H1 (cell line): Measurements from ENCODE around the gene LAD1. TPM values are rescaled to one million over a fixed set of nuclear protein-coding genes. Genes with fewer than 3 reads are reported as not detected.
A peak's percentile ranks its signal among the peaks of the same experiment; 100 is the strongest.

Experiments used
- CTCF ChIA-PET: fragments of 300-600 bp; sonication (Branson Sonifier 250); formaldehyde crosslinking; loops from one replicate; lab custom pipeline; 2021; ENCODE audit not compliant: partially characterized antibody; lab: Charles Lee
- POLR2A ChIA-PET: fragments of 300-600 bp; sonication (Branson Sonifier 250); formaldehyde crosslinking; loops from one replicate; lab custom pipeline; 2021; ENCODE audit warnings: inconsistent platforms; ENCODE audit not compliant: partially characterized antibody; lab: Charles Lee
- DNase-seq, 2 experiments: peaks; one replicate each; pipeline versions ENCODE4 v3.0.0 to v3.0.0-alpha.2; 2010 to 2022; ENCODE audit warnings: low spot score in 2 of 2, low read depth in 1 of 2, mixed read lengths in 1 of 2
- FAIRE-seq: peaks from 2 replicates; lab custom pipeline; 2011; peaks lifted over from hg19 to GRCh38; lab: Jason Lieb, UNC
- H2AFZ ChIP-seq: 2 replicates; pipeline ENCODE4 v1.8.1; 2012; ENCODE audit warnings: low read length, inconsistent platforms
- H2AK5ac ChIP-seq: 2 replicates; pipeline ENCODE4 v1.6.1; 2013; ENCODE audit warnings: low read depth, low read length
- H2BK120ac ChIP-seq: replicated peaks from 2 replicates; pipeline ENCODE3; 2013; ENCODE audit warnings: low read depth, low read length, inconsistent platforms
- H2BK12ac ChIP-seq: 2 replicates; pipeline ENCODE4 v1.6.1; 2013; ENCODE audit warnings: low read depth, low read length
- H2BK15ac ChIP-seq: 2 replicates; pipeline ENCODE4 v1.6.1; 2013; ENCODE audit warnings: low read length
- H2BK20ac ChIP-seq: 2 replicates; pipeline ENCODE4 v1.6.1; 2013; ENCODE audit warnings: low read length
- H2BK5ac ChIP-seq: 2 replicates; pipeline ENCODE4 v1.6.1; 2013; ENCODE audit warnings: low read depth, low read length
- H3K14ac ChIP-seq: 2 replicates; pipeline ENCODE4 v1.6.1; 2013; ENCODE audit warnings: inconsistent platforms; ENCODE audit not compliant: insufficient read length
- H3K18ac ChIP-seq: 2 replicates; pipeline ENCODE4 v1.6.1; 2013; ENCODE audit warnings: low read length; ENCODE audit errors: extremely low read depth
- H3K23ac ChIP-seq: 2 replicates; pipeline ENCODE4 v1.6.1; 2013; ENCODE audit warnings: inconsistent platforms; ENCODE audit not compliant: insufficient read length
- H3K23me2 ChIP-seq: 2 replicates; pipeline ENCODE4 v1.6.1; 2013; ENCODE audit warnings: low read depth, low read length
- H3K27ac ChIP-seq: 2 replicates; pipeline ENCODE4 v1.6.1; 2011; ENCODE audit warnings: low read depth, low read length, inconsistent platforms
- H3K27me3 ChIP-seq, 4 experiments: replicated peaks in 1 of 4; 1 replicate in 1 of 4; 2 replicates in 3 of 4; pipeline versions ENCODE4 v1.6.1 to v1.8.1; 2011 to 2013; ENCODE audit warnings: low read length in 3 of 4, mild to moderate bottlenecking in 3 of 4, inconsistent platforms in 2 of 4, mixed read lengths in 2 of 4, moderate library complexity in 1 of 4; ENCODE audit not compliant: control insufficient read depth in 3 of 4, insufficient read depth in 3 of 4; ENCODE audit errors: extremely low read depth in 1 of 4
- H3K36me3 ChIP-seq, 4 experiments: 2 replicates each; pipeline versions ENCODE4 v1.6.1 to v1.8.1; 2011 to 2013; ENCODE audit warnings: mild to moderate bottlenecking in 4 of 4, low read length in 3 of 4, moderate library complexity in 2 of 4, control low read depth in 1 of 4, inconsistent platforms in 1 of 4; ENCODE audit not compliant: insufficient read depth in 4 of 4, control insufficient read depth in 2 of 4
- H3K4ac ChIP-seq: replicated peaks from 2 replicates; pipeline ENCODE3; 2013; ENCODE audit warnings: low read length, low read depth, mixed read lengths, inconsistent platforms; ENCODE audit not compliant: insufficient read length
- H3K4me1 ChIP-seq, 4 experiments: replicated peaks in 1 of 4; 1 replicate in 1 of 4; 2 replicates in 3 of 4; pipeline versions ENCODE4 v1.6.1 to v1.8.1; 2011 to 2013; ENCODE audit warnings: low read length in 3 of 4, inconsistent platforms in 2 of 4, mixed read lengths in 1 of 4; ENCODE audit not compliant: insufficient read depth in 4 of 4, control insufficient read depth in 3 of 4
- H3K4me2 ChIP-seq, 2 experiments: 2 replicates each; pipeline versions ENCODE4 v1.6.1 to v1.8.1; 2011 to 2013; ENCODE audit warnings: low read depth in 2 of 2, low read length in 2 of 2, control low read depth in 1 of 2, inconsistent platforms in 1 of 2, mild to moderate bottlenecking in 1 of 2; ENCODE audit not compliant: insufficient read depth in 1 of 2
- H3K4me3 ChIP-seq, 4 experiments: fragments of 200-600, 300-600 bp in 1 of 4; sonication (generic), shearing (Covaris generic), sonication (Bioruptor Twin) in 1 of 4; 2 replicates each; pipeline versions ENCODE4 v1.5.1 to v1.8.1; 2011 to 2016; ENCODE audit warnings: low read length in 4 of 4, low read depth in 3 of 4, control low read depth in 2 of 4, inconsistent platforms in 2 of 4, mild to moderate bottlenecking in 2 of 4, mixed read lengths in 1 of 4, moderate library complexity in 1 of 4; ENCODE audit not compliant: insufficient read depth in 2 of 4; ENCODE audit errors: extremely low read depth in 1 of 4
- H3K56ac ChIP-seq: replicated peaks from 2 replicates; pipeline ENCODE3; 2013; ENCODE audit warnings: low read depth, mild to moderate bottlenecking, mixed read lengths, low read length, inconsistent platforms; ENCODE audit not compliant: insufficient read length
- H3K79me1 ChIP-seq: 2 replicates; pipeline ENCODE4 v1.6.1; 2013; ENCODE audit warnings: low read depth, low read length, control low read depth
- H3K79me2 ChIP-seq, 2 experiments: 2 replicates each; pipeline versions ENCODE4 v1.6.1 to v1.8.1; 2012 to 2013; ENCODE audit warnings: low read length in 2 of 2, mild to moderate bottlenecking in 2 of 2, inconsistent platforms in 1 of 2; ENCODE audit not compliant: insufficient read depth in 2 of 2, control insufficient read depth in 1 of 2
- H3K9ac ChIP-seq, 4 experiments: replicated peaks in 1 of 4; 1 replicate in 1 of 4; 2 replicates in 3 of 4; pipeline versions ENCODE4 v1.6.1 to v1.8.1; 2011 to 2013; ENCODE audit warnings: low read depth in 3 of 4, low read length in 3 of 4, control low read depth in 2 of 4, mild to moderate bottlenecking in 2 of 4, moderate library complexity in 2 of 4, inconsistent platforms in 1 of 4; ENCODE audit errors: extremely low read depth in 1 of 4
- H3K9me3 ChIP-seq, 2 experiments: 2 replicates each; pipeline versions ENCODE4 v1.6.1 to v1.8.1; 2012 to 2013; ENCODE audit warnings: mild to moderate bottlenecking in 2 of 2, moderate library complexity in 2 of 2, control low read depth in 1 of 2, inconsistent platforms in 1 of 2, low read depth in 1 of 2, low read length in 1 of 2, mixed read lengths in 1 of 2; ENCODE audit not compliant: insufficient read depth in 2 of 2
- H4K20me1 ChIP-seq, 2 experiments: replicated peaks in 1 of 2; 2 replicates each; pipeline versions ENCODE3 to v1.8.1; 2011 to 2013; ENCODE audit warnings: inconsistent platforms in 2 of 2, low read length in 2 of 2, mild to moderate bottlenecking in 1 of 2; ENCODE audit not compliant: insufficient read depth in 2 of 2, control insufficient read depth in 1 of 2
- H4K5ac ChIP-seq: 2 replicates; pipeline ENCODE4 v1.6.1; 2013; ENCODE audit warnings: low read length, low read depth, mixed read lengths, inconsistent platforms; ENCODE audit not compliant: insufficient read length
- H4K8ac ChIP-seq: 2 replicates; pipeline ENCODE4 v1.8.0; 2013; ENCODE audit warnings: mild to moderate bottlenecking, moderate library complexity, low read length, inconsistent platforms; ENCODE audit not compliant: insufficient read depth; ENCODE audit errors: extremely low read depth
- H4K91ac ChIP-seq: replicated peaks from 2 replicates; pipeline ENCODE3; 2013; ENCODE audit warnings: low read length, mixed read lengths, inconsistent platforms; ENCODE audit not compliant: insufficient read length
- CBX8 ChIP-seq: fragments of 300-800, 300-1000 bp; sonication (generic); IDR thresholded peaks from 2 replicates; pipeline ENCODE4 v1.7.1; 2016; ENCODE audit warnings: low read depth, low read length, borderline replicate concordance
- CEBPB ChIP-seq: IDR thresholded peaks from 2 replicates; pipeline ENCODE4 v1.6.1; 2012; ENCODE audit warnings: low read depth, low read length
- EZH2 ChIP-seq: fragments of 200-600 bp; sonication (generic); IDR thresholded peaks from 2 replicates; pipeline ENCODE4 v1.7.1; 2012; ENCODE audit warnings: low read depth, mild to moderate bottlenecking, moderate library complexity, low read length, inconsistent platforms; ENCODE audit not compliant: severe bottlenecking
- GABPA ChIP-seq: IDR thresholded peaks from 2 replicates; pipeline ENCODE4 v1.6.1; 2011; ENCODE audit warnings: mild to moderate bottlenecking, low read length, moderate library complexity, borderline replicate concordance; ENCODE audit not compliant: insufficient read depth
- HDAC6 ChIP-seq: IDR thresholded peaks from one replicate; pipeline ENCODE4 v1.7.1; 2012; ENCODE audit warnings: low read depth, mild to moderate bottlenecking, inconsistent platforms, low read length, moderate library complexity
- NANOG ChIP-seq: IDR thresholded peaks from 2 replicates; pipeline ENCODE4 v1.6.1; 2011; ENCODE audit warnings: low read length, low read depth, mild to moderate bottlenecking, inconsistent platforms; ENCODE audit not compliant: insufficient read depth, poor library complexity, severe bottlenecking
- POLR2A ChIP-seq, 2 experiments: IDR thresholded peaks; 1 replicate in 1 of 2; 2 replicates in 1 of 2; pipeline ENCODE4 v1.6.1; 2011; ENCODE audit warnings: low read depth in 2 of 2, low read length in 2 of 2, mild to moderate bottlenecking in 2 of 2; ENCODE audit errors: control extremely low read depth in 1 of 2
- POU5F1 ChIP-seq: IDR thresholded peaks from 2 replicates; pipeline ENCODE4 v1.6.1; 2011; ENCODE audit warnings: low read depth, mild to moderate bottlenecking, low read length, moderate library complexity
- RAD21 ChIP-seq, 2 experiments: IDR thresholded peaks in 1 of 2; conservative IDR thresholded peaks in 1 of 2; 2 replicates each; pipeline ENCODE4 v1.6.1; 2011; ENCODE audit warnings: low read depth in 2 of 2, low read length in 2 of 2, improper control_type of control experiment in 1 of 2, inconsistent platforms in 1 of 2, mild to moderate bottlenecking in 1 of 2, moderate library complexity in 1 of 2
- SAP30 ChIP-seq: fragments of 300-600 bp; sonication (generic); IDR thresholded peaks from 2 replicates; pipeline ENCODE4 v1.7.1; 2012; ENCODE audit warnings: low read length, moderate library complexity, mild to moderate bottlenecking, inconsistent platforms; ENCODE audit not compliant: insufficient read depth, insufficient replicate concordance
- SIN3A ChIP-seq, 2 experiments: IDR thresholded peaks in 1 of 2; conservative IDR thresholded peaks in 1 of 2; 2 replicates each; pipeline ENCODE4 v1.6.1; 2011 to 2012; ENCODE audit warnings: low read length in 2 of 2, improper control_type of control experiment in 1 of 2, low read depth in 1 of 2, mild to moderate bottlenecking in 1 of 2
- SP2 ChIP-seq: IDR thresholded peaks from 2 replicates; pipeline ENCODE4 v1.6.1; 2012; ENCODE audit warnings: mild to moderate bottlenecking, low read length, inconsistent platforms
- TAF1 ChIP-seq: IDR thresholded peaks from 2 replicates; pipeline ENCODE4 v1.6.1; 2011; ENCODE audit warnings: mild to moderate bottlenecking, low read depth, low read length
- WGBS, 2 experiments: shearing (Covaris generic) in 1 of 2; methylation state at CpG; one replicate each; pipeline versions ENCODE4 v1.1.6 to v1.1.7; 2013 to 2015; ENCODE audit warnings: low lambda C conversion rate in 2 of 2, mixed read lengths in 2 of 2, inconsistent platforms in 1 of 2, low coverage in 1 of 2, missing lambda C conversion rate in 1 of 2; ENCODE audit not compliant: insufficient replicate concordance in 2 of 2, insufficient coverage in 1 of 2, insufficient read length in 1 of 2; ENCODE audit errors: extremely low coverage in 1 of 2, missing lambda C conversion rate in 1 of 2; 5-methylcytosine and 5-hydroxymethylcytosine counted together
- polyA plus RNA-seq, 7 experiments: library from polyadenylated mRNA; depleted of rRNA in 3 of 7; stranded (reverse) in 5 of 7; unstranded in 2 of 7; fragments of >200 nt in 5 of 7; fragments of 200-250 nt in 2 of 7; gene quantifications; 1 replicate in 5 of 7; 2 replicates in 1 of 7; 4 replicates in 1 of 7; pipeline versions ENCODE4 v1.2.1 to v1.2.3, GENCODE V29; 2011 to 2013; ENCODE audit warnings: missing spikeins in 2 of 7, mixed read lengths in 2 of 7
- total RNA-seq: library from RNA; stranded (reverse); fragmentation: NEBNext Ultra II Directional; extraction: Animal tissue kit (Norgen Biotek cat#: 25700); gene quantifications from 2 replicates; pipeline ENCODE4 v1.2.1, GENCODE V29; 2021

The LAD1 gene
- total and polyA plus RNA-seq, 2 of the 8 experiments (the other 6 are each of a cell fraction or from before 2014, with no cell fraction given), result 9.3 to 32.8 TPM

- peak; percentile 34 to 86 for DNase-seq
- 15% methylated on average over 4 of the region's 6 CpGs; no CpG with 5 or more reads in 1 of the 2 experiments for WGBS, 2 experiments
- Histone ChIP-seq H3K27ac (no peak overlapping the region), H2BK15ac (peak overlapping the region; percentile 90; the same call in 1 of the 2 replicates), H3K14ac (no peak overlapping the region), H3K4me2 (peak overlapping the region; percentile 22 to 50), H3K23me2 (no peaks in the 10 kb centered on the region), H2BK5ac (peak overlapping the region; percentile 50; the same call in 1 of the 2 replicates), H3K23ac (no peak overlapping the region), H3K27me3 (0 out of 7 replicates have a peak, but pooled peaks cover 0 to 3% (median 0%) of the 10 kb centered on the region in 4 experiments), H3K4me3 (peak overlapping the region in 1 of 4 experiments; percentile 37; a peak in 2 of 8 replicates), H2BK20ac (peak overlapping the region; percentile 91; the same call in 1 of the 2 replicates), H3K9me3 (no peaks in the 10 kb centered on the region), H2AFZ (peak overlapping the region; percentile 83), H4K20me1 (no peaks in the 10 kb centered on the region), H2AK5ac (no peak overlapping the region), H2BK120ac (no peak overlapping the region), H3K18ac (peak overlapping the region; percentile 89; the same call in 1 of the 2 replicates), H3K4me1 (peaks cover 8 to 25% (median 12%) of the 10 kb centered on the region in 4 experiments), H3K4ac (no peak overlapping the region), H3K56ac (no peak overlapping the region), H3K79me1 (no peaks in the 10 kb centered on the region), H4K8ac (no peak overlapping the region), H4K5ac (no peak overlapping the region), H3K36me3 (no peaks in the 10 kb centered on the region), H4K91ac (no peak overlapping the region), H3K9ac (no peak overlapping the region), H2BK12ac (no peak overlapping the region; the same call in 1 of the 2 replicates), H3K79me2 (no peaks in the 10 kb centered on the region)
- ChIA-PET CTCF (interaction anchor here (0.6 to 8.6 kb wide), 39 partner anchors 11 to 323 kb away, joined by 3 to 271 read pairs (median 9); partner anchors contain the start of genes PKP1 and TNNT2), POLR2A (interaction anchor here (0.8 to 4.3 kb wide), 8 partner anchors 10 to 94 kb away, joined by 3 to 24 read pairs (median 4); no protein-coding TSS in a partner anchor)
- peak; percentile 28 for FAIRE-seq
- no peak for TF ChIP-seq SAP30
- TF ChIP-seq POU5F1, result no peak
- TF ChIP-seq SIN3A (conservative IDR thresholded peaks at IDR 0.05 in 1 of 2, IDR thresholded peaks at IDR 0.05 in 1 of 2; ENCODE audit: low read depth in 1 of 2, low read length in 2 of 2), result no peak
- no peak for TF ChIP-seq CEBPB
- no peak for TF ChIP-seq EZH2
- no peak for TF ChIP-seq GABPA
- TF ChIP-seq CBX8, result no peak
- no peak for TF ChIP-seq HDAC6
- no peak for TF ChIP-seq TAF1
- TF ChIP-seq NANOG, result no peak
- TF ChIP-seq SP2, result no peak
- peak; percentile 77 to 82 for TF ChIP-seq RAD21 (IDR thresholded peaks at IDR 0.05 in 1 of 2, conservative IDR thresholded peaks at IDR 0.05 in 1 of 2; ENCODE audit: low read depth in 2 of 2, low read length in 2 of 2)
- TF ChIP-seq POLR2A (IDR thresholded peaks at IDR 0.05; ENCODE audit: control extremely low read depth in 1 of 2, low read depth in 2 of 2, low read length in 2 of 2), result no peak
These were observed 50.9 kb downstream of the LAD1 start for GRCh38 chr1:201348211-201348566.
